Measurements from ENCODE around the gene TTYH3. TPM values are rescaled to one million over a fixed set of nuclear protein-coding genes. Genes with fewer than 3 reads are reported as not detected.

TTYH3 gene
- total RNA-seq, 1 experiment from 2014 or later: 25.0 TPM

DNA sequence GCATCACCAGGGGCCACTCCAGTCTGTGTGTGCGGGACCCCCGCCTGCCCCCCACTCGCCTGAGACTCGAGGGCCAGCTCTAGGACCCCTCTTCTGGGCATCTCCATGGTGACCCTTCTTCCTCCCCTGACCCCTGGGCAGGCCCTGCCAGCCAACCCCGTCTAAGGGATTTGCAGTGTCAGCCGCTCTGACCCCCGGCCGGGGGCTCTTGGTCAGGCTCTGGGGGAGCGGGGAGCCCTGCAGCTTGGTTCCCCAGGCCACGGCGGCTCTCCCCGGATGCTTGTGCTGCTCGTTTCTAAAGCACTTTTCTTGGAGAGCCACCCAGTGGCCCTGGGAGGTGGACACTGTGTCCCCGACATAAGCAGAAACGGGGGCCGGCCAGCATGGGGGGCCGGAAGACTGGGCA lies 5.3 kb downstream of the TTYH3 start:
- Histone ChIP-seq H2AFZ (ENCODE audit: low read length) (no peak overlapping the region), H3K9ac (ENCODE audit: low read length) (no peak overlapping the region), H3K4me2 (ENCODE audit: low read length) (no peak overlapping the region), H3K4me1 (ENCODE audit: insufficient read depth, low read length) (peaks cover 11% of the 10 kb centered on the region), H4K20me1 (ENCODE audit: low read length) (peaks cover 13% of the 10 kb centered on the region; the same call in 1 of the 2 replicates), H3K4me3 (ENCODE audit: low read length) (no peak overlapping the region), H3F3A (ENCODE audit: low read length, unreplicated experiment) (no peaks in the 10 kb centered on the region), H3K9me3 (ENCODE audit: low read length) (no peaks in the 10 kb centered on the region), H3K27ac (ENCODE audit: low read length) (no peak overlapping the region), H3K79me2 (ENCODE audit: low read length) (peaks cover 57% of the 10 kb centered on the region), H3K36me3 (ENCODE audit: low read depth, low read length) (no peaks in the 10 kb centered on the region), H3K27me3 (ENCODE audit: low read length) (no peaks in the 10 kb centered on the region), H3K9me2 (replicated peaks; ENCODE audit: low read length) (no peaks in the 10 kb centered on the region)
- no peak for DNase-seq
- no peak for TF ChIP-seq EZH2 (IDR thresholded peaks at IDR 0.05; ENCODE audit: low read length, unreplicated experiment)
- TF ChIP-seq EZH2phosphoT487 (IDR thresholded peaks at IDR 0.05; ENCODE audit: borderline replicate concordance, low read length): no peak
- no peak for TF ChIP-seq CTCF (conservative IDR thresholded peaks at IDR 0.05; ENCODE audit: low read depth, low read length)
- intact Hi-C loops (cut with micrococcal nuclease): no loop called here
- BruUV-seq (replicated peaks): no TSS peak
- no peak for ATAC-seq
- ChIA-PET POLR2A (ENCODE audit: unreplicated experiment) (no interaction called here), CTCF (no interaction called here)

GRCh38 chr7:2637505-2638223 lies 5.9 kb downstream of the TTYH3 start:
- no TSS peak for BruUV-seq (replicated peaks)
- Histone ChIP-seq H3K79me2 (ENCODE audit: low read length) (peaks cover 51% of the 10 kb centered on the region), H3K9ac (ENCODE audit: low read length) (no peak overlapping the region), H2AFZ (ENCODE audit: low read length) (no peak overlapping the region), H3K4me1 (ENCODE audit: insufficient read depth, low read length) (peaks cover 11% of the 10 kb centered on the region), H3K27ac (ENCODE audit: low read length) (no peak overlapping the region), H4K20me1 (ENCODE audit: low read length) (peaks cover 13% of the 10 kb centered on the region; the same call in 1 of the 2 replicates), H3K9me3 (ENCODE audit: low read length) (no peaks in the 10 kb centered on the region), H3K36me3 (ENCODE audit: low read depth, low read length) (no peaks in the 10 kb centered on the region), H3K9me2 (replicated peaks; ENCODE audit: low read length) (no peaks in the 10 kb centered on the region), H3K27me3 (ENCODE audit: low read length) (no peaks in the 10 kb centered on the region), H3K4me2 (ENCODE audit: low read length) (no peak overlapping the region), H3K4me3 (ENCODE audit: low read length) (no peak overlapping the region), H3F3A (ENCODE audit: low read length, unreplicated experiment) (no peaks in the 10 kb centered on the region)
- no peak for ATAC-seq
- ChIA-PET CTCF (no interaction called here), POLR2A (ENCODE audit: unreplicated experiment) (interaction anchor here (0.6 kb wide), 1 partner anchor 371 kb away, joined by 5 read pairs; no protein-coding TSS in a partner anchor)
- no peak for DNase-seq
- TF ChIP-seq CTCF (conservative IDR thresholded peaks at IDR 0.05; ENCODE audit: low read depth, low read length): no peak
- no peak for TF ChIP-seq EZH2 (IDR thresholded peaks at IDR 0.05; ENCODE audit: low read length, unreplicated experiment)
- no peak for TF ChIP-seq EZH2phosphoT487 (IDR thresholded peaks at IDR 0.05; ENCODE audit: borderline replicate concordance, low read length)
- intact Hi-C loops (cut with micrococcal nuclease): no loop called here
